Loucy (cell line): ENCODE measurements around the gene PLOD3.

ENCODE experiments used
- H2AFZ ChIP-seq: fragments of 200-600 bp; sonication (generic); 2 replicates; pipeline ENCODE4 v1.6.0; 2016; ENCODE audit warnings: antibody characterized with exemption, mild to moderate bottlenecking, low read length, moderate library complexity
- H3F3A ChIP-seq: fragments of 200-600 bp; 2 replicates; pipeline ENCODE4 v1.6.0; 2016; ENCODE audit warnings: antibody characterized with exemption, low read depth, mild to moderate bottlenecking
- H3K27me3 ChIP-seq: fragments of 200-600 bp; sonication (generic); 2 replicates; pipeline ENCODE4 v1.6.1; 2014; ENCODE audit warnings: low read length, mild to moderate bottlenecking; ENCODE audit not compliant: insufficient read depth, poor library complexity, severe bottlenecking
- H3K36me3 ChIP-seq: fragments of 200-600 bp; sonication (generic); 2 replicates; pipeline ENCODE4 v1.6.1; 2016; ENCODE audit warnings: low read length; ENCODE audit not compliant: insufficient read depth
- H3K4me1 ChIP-seq: fragments of 200-600 bp; sonication (generic); 2 replicates; pipeline ENCODE4 v1.5.1; 2014; ENCODE audit warnings: low read length, mild to moderate bottlenecking; ENCODE audit not compliant: insufficient read depth, poor library complexity, severe bottlenecking
- H3K4me2 ChIP-seq: fragments of 200-600 bp; sonication (generic); 2 replicates; pipeline ENCODE4 v1.6.0; 2014; ENCODE audit warnings: antibody characterized with exemption, low read length, low read depth, mild to moderate bottlenecking; ENCODE audit not compliant: poor library complexity, severe bottlenecking
- H3K4me3 ChIP-seq: fragments of 200-600 bp; sonication (generic); 2 replicates; pipeline ENCODE4 v1.5.1; 2014; ENCODE audit warnings: low read length, mild to moderate bottlenecking, mixed read lengths; ENCODE audit not compliant: poor library complexity, severe bottlenecking
- H3K79me2 ChIP-seq: fragments of 200-600 bp; sonication (generic); 2 replicates; pipeline ENCODE4 v1.6.1; 2014; ENCODE audit warnings: low read length; ENCODE audit not compliant: insufficient read depth
- H3K9ac ChIP-seq: fragments of 200-600 bp; sonication (generic); 2 replicates; pipeline ENCODE4 v1.6.0; 2014; ENCODE audit warnings: mild to moderate bottlenecking, low read depth, low read length, moderate library complexity; ENCODE audit not compliant: poor library complexity, severe bottlenecking
- H3K9me2 ChIP-seq: fragments of 200-600 bp; sonication (generic); replicated peaks from 2 replicates; pipeline ENCODE4 v1.6.1; 2016; ENCODE audit warnings: low read depth, low read length, mixed read lengths
- H3K9me3 ChIP-seq: fragments of 200-600 bp; sonication (generic); 2 replicates; pipeline ENCODE4 v1.6.1; 2014; ENCODE audit warnings: mild to moderate bottlenecking, antibody characterized with exemption, low read length, low read depth; ENCODE audit not compliant: insufficient read depth
- H4K20me1 ChIP-seq: fragments of 200-600 bp; sonication (generic); 2 replicates; pipeline ENCODE4 v1.6.0; 2014; ENCODE audit warnings: antibody characterized with exemption, low read length, mild to moderate bottlenecking; ENCODE audit not compliant: insufficient read depth, poor library complexity, severe bottlenecking
- EZH2phosphoT487 ChIP-seq: fragments of 200-600 bp; IDR thresholded peaks from 2 replicates; pipeline ENCODE4 v1.6.1; 2018; ENCODE audit warnings: antibody characterized with exemption, mild to moderate bottlenecking, moderate library complexity, borderline replicate concordance
- TF ChIP-seq, protein P1 (sequence below): fragments of 200-600 bp; sonication (generic); conservative IDR thresholded peaks from 2 replicates; pipeline ENCODE4 v1.5.1; 2014; ENCODE audit warnings: mild to moderate bottlenecking, antibody characterized with exemption, low read length

The PLOD3 gene

DNA sequence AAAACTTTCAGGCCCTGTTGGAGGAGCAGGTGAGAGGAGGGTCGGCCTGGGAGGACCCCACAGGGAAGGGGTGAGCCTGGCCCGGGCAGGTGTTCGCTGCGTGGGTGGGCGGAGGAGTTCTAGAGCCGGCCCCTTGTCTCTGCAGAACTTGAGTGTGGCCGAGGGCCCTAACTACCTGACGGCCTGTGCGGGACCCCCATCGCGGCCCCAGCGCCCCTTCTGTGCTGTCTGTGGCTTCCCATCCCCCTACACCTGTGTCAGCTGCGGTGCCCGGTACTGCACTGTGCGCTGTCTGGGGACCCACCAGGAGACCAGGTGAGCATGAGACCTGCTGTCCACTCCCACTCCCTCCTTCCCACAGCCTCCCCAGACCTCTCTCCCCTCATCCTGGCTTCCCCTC is 6.1 kb upstream of the PLOD3 start:
- Histone ChIP-seq H3K9me3 (no peaks in the 10 kb centered on the region), H3K36me3 (no peaks in the 10 kb centered on the region), H3K79me2 (peaks cover 18% of the 10 kb centered on the region), H3K27me3 (no peaks in the 10 kb centered on the region), H3K4me2 (no peak overlapping the region), H2AFZ (no peak overlapping the region), H3K9ac (no peak overlapping the region), H3K4me1 (peaks cover 7% of the 10 kb centered on the region), H3F3A (no peaks in the 10 kb centered on the region), H4K20me1 (no peaks in the 10 kb centered on the region), H3K9me2 (no peaks in the 10 kb centered on the region), H3K4me3 (no peak overlapping the region)
- TF ChIP-seq, protein P1, sequence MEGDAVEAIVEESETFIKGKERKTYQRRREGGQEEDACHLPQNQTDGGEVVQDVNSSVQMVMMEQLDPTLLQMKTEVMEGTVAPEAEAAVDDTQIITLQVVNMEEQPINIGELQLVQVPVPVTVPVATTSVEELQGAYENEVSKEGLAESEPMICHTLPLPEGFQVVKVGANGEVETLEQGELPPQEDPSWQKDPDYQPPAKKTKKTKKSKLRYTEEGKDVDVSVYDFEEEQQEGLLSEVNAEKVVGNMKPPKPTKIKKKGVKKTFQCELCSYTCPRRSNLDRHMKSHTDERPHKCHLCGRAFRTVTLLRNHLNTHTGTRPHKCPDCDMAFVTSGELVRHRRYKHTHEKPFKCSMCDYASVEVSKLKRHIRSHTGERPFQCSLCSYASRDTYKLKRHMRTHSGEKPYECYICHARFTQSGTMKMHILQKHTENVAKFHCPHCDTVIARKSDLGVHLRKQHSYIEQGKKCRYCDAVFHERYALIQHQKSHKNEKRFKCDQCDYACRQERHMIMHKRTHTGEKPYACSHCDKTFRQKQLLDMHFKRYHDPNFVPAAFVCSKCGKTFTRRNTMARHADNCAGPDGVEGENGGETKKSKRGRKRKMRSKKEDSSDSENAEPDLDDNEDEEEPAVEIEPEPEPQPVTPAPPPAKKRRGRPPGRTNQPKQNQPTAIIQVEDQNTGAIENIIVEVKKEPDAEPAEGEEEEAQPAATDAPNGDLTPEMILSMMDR: no peak
- no peak for TF ChIP-seq EZH2phosphoT487

DNA sequence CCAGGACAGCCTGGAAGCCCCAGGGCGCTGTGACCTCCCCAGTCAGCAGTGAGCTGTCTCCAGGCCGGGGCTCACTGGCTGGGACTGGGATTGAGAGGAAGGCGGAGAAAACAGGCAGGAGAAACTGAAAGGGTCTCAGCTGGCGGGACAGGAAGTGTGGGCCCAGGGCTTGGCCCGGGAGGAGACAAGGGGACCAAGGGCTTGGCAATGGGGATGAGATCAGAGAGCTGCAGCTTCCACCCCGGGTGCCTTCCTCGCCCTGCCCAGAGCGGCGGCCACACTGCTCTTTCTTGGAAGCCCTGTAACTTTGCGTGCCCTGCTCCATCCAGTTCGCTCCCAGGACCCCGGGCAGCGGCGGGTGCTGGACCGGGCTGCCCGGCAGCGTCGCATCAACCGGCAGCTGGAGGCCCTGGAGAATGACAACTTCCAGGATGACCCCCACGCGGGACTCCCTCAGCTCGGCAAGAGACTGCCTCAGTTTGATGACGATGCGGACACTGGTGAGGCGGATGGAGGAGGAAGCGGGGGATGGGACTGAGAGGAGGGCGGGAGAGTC is 5.0 kb upstream of the PLOD3 start:
- H3K4me2 ChIP-seq: no peak overlapping the region
- no peaks in the 10 kb centered on the region for H4K20me1 ChIP-seq
- H3F3A ChIP-seq: no peaks in the 10 kb centered on the region
- no peaks in the 10 kb centered on the region for H3K9me3 ChIP-seq
- TF ChIP-seq, protein P1: no peak
- TF ChIP-seq EZH2phosphoT487: no peak
- no peaks in the 10 kb centered on the region for H3K9me2 ChIP-seq
- H3K9ac ChIP-seq: no peak overlapping the region
- H3K4me3 ChIP-seq: no peak overlapping the region
- peaks cover 22% of the 10 kb centered on the region for H3K79me2 ChIP-seq
- peaks cover 10% of the 10 kb centered on the region for H3K4me1 ChIP-seq
- H2AFZ ChIP-seq: no peak overlapping the region
- no peaks in the 10 kb centered on the region for H3K27me3 ChIP-seq
- no peaks in the 10 kb centered on the region for H3K36me3 ChIP-seq

DNA sequence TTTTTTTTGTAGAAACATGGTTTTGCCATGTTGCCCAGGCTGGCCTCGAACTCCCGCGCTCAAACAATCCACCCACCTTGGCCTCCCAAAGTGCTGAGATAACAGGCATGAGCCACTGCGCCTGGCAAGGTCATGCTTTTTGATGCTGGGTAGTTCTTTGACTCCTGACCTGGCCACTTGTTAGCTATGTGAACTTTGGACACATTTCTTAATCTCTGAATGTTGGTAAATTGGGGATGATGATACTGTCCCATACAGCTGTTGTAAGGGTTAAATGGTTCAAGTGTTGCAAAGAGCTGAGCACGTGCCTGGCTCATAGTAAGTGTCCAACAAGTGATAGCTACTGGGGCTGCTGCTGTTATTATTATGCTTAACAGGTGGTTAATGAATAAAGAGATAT is 2.9 kb upstream of the PLOD3 start:
- H2AFZ ChIP-seq: no peak overlapping the region
- H3K9ac ChIP-seq: no peak overlapping the region
- no peaks in the 10 kb centered on the region for H3F3A ChIP-seq
- no peaks in the 10 kb centered on the region for H3K36me3 ChIP-seq
- H3K4me1 ChIP-seq: peaks cover 19% of the 10 kb centered on the region
- H3K4me2 ChIP-seq: peak overlapping the region; percentile 91
- no peak overlapping the region for H3K4me3 ChIP-seq
- no peaks in the 10 kb centered on the region for H3K27me3 ChIP-seq
- H3K9me3 ChIP-seq: no peaks in the 10 kb centered on the region
- no peaks in the 10 kb centered on the region for H4K20me1 ChIP-seq
- no peaks in the 10 kb centered on the region for H3K9me2 ChIP-seq
- TF ChIP-seq, protein P1: no peak
- TF ChIP-seq EZH2phosphoT487: no peak
- peaks cover 30% of the 10 kb centered on the region for H3K79me2 ChIP-seq
